Parathyroid adenoma (tissue), 2 donors: ENCODE measurements around the gene SNIP1.
A peak's percentile ranks its signal among the peaks of the same experiment; 100 is the strongest.

ENCODE experiments used
- H2AFZ ChIP-seq: fragments of 300-600 bp; sonication (generic); one replicate; pipeline ENCODE4 v1.7.0; 2017; ENCODE audit warnings: antibody characterized with exemption, mild to moderate bottlenecking
- H3K27ac ChIP-seq: fragments of 300-600 bp; sonication (generic); one replicate; pipeline ENCODE4 v1.7.0; 2017
- H3K27me3 ChIP-seq: fragments of 300-600 bp; sonication (generic); one replicate; pipeline ENCODE4 v1.7.0; 2017; ENCODE audit warnings: low read length; ENCODE audit not compliant: control insufficient read depth, insufficient read depth
- H3K36me3 ChIP-seq: fragments of 300-600 bp; sonication (generic); one replicate; pipeline ENCODE4 v1.7.0; 2017; ENCODE audit warnings: low read length; ENCODE audit not compliant: control insufficient read depth, insufficient read depth
- H3K4me1 ChIP-seq: fragments of 300-600 bp; sonication (generic); one replicate; pipeline ENCODE4 v1.7.0; 2017; ENCODE audit warnings: control low read depth
- H3K4me2 ChIP-seq: fragments of 300-600 bp; sonication (generic); one replicate; pipeline ENCODE4 v1.7.0; 2017; ENCODE audit warnings: low read length
- H3K4me3 ChIP-seq: fragments of 300-600 bp; sonication (generic); one replicate; pipeline ENCODE4 v1.7.0; 2017; ENCODE audit warnings: low read depth, low read length
- H3K79me2 ChIP-seq: fragments of 300-600 bp; sonication (generic); one replicate; pipeline ENCODE4 v1.7.0; 2017; ENCODE audit warnings: control low read depth
- H3K9ac ChIP-seq: fragments of 300-600 bp; sonication (generic); one replicate; pipeline ENCODE4 v1.7.0; 2017; ENCODE audit warnings: mild to moderate bottlenecking
- H3K9me3 ChIP-seq: fragments of 300-600 bp; sonication (generic); one replicate; pipeline ENCODE4 v1.7.0; 2017; ENCODE audit warnings: low read length; ENCODE audit not compliant: control insufficient read depth
- CTCF ChIP-seq: fragments of 300-600 bp; sonication (generic); IDR thresholded peaks from one replicate; pipeline ENCODE4 v1.7.0; 2017; ENCODE audit warnings: antibody characterized with exemption, mild to moderate bottlenecking
- donor health status: primary hyperparathyroidism.

The SNIP1 gene

GRCh38 chr1:37553927-37554808, at the start of gene SNIP1:
Gene SNIP1 (minus strand): TSS chr1:37554293. CDS start chr1:37554229, 64 bp downstream.
- Histone ChIP-seq H3K9me3 (no peaks in the 10 kb centered on the region), H3K4me2 (peak within 1 kb of the TSS; percentile 87), H3K27me3 (no peaks in the 10 kb centered on the region), H3K36me3 (no peaks in the 10 kb centered on the region), H2AFZ (peak within 1 kb of the TSS; percentile 92), H3K27ac (peak within 1 kb of the TSS; percentile 77), H3K4me3 (peak within 1 kb of the TSS; percentile 97), H3K4me1 (peaks cover 8% of the 10 kb centered on the region), H3K9ac (peak within 1 kb of the TSS; percentile 63), H3K79me2 (peaks cover 2% of the 10 kb centered on the region)
- no peak for TF ChIP-seq CTCF

GRCh38 chr1:37602750-37603694, 48.9 kb upstream of the SNIP1 start:
- peak; percentile 44 for TF ChIP-seq CTCF

DNA sequence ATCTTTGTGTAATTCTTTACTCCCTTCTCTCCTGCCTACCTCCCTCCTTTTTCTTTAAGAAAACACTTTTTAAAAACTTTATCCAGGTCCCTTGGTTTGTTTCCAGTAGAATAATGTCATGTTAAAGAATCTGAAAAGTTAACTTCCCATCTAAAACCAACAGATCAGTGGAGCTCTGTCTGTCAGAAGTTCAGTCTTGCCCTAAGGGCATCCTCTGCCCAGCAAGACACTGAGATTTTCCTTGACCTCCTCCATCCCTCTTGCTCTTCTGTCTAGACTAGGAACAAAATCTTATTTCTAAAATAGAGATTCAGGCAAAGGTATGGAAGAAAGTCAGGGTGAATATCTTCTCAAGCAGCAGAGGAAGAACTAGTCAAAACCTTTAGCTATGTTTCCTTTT, 47.3 kb upstream of the SNIP1 start:
- Histone ChIP-seq H3K9ac (no peak overlapping the region), H3K27me3 (no peaks in the 10 kb centered on the region), H3K36me3 (no peaks in the 10 kb centered on the region), H2AFZ (no peak overlapping the region), H3K27ac (no peak overlapping the region), H3K4me3 (no peak overlapping the region), H3K9me3 (no peaks in the 10 kb centered on the region), H3K79me2 (no peaks in the 10 kb centered on the region), H3K4me2 (no peak overlapping the region), H3K4me1 (no peaks in the 10 kb centered on the region)
- TF ChIP-seq CTCF: no peak

More at GRCh38 chr1:37602750-37603694, 48.9 kb upstream of the SNIP1 start:
- Histone ChIP-seq H3K9ac (no peak overlapping the region), H3K79me2 (no peaks in the 10 kb centered on the region), H3K27ac (no peak overlapping the region), H2AFZ (no peak overlapping the region), H3K4me3 (no peak overlapping the region), H3K4me1 (no peaks in the 10 kb centered on the region), H3K27me3 (no peaks in the 10 kb centered on the region), H3K4me2 (no peak overlapping the region), H3K9me3 (no peaks in the 10 kb centered on the region), H3K36me3 (no peaks in the 10 kb centered on the region)

DNA sequence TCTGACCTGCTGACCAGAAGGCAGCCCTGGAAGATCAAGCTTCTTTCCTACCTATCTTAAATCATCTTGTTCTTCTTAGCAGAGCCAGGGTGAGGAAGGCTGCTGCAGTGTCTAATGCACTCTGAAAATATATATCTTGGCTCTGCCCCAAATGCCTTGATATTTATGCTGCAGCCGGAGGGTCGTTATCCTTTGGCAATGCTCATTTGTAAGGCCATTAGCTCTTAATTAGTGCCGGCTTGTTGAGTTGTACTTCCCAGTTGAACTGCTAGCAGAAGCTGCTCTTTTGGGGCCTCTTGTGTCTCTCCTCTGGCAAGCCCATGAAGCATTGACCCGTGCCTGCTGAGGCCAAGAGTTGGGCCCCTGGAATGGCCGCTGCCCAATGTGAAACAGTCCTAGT, 45.8 kb upstream of the SNIP1 start:
- no peaks in the 10 kb centered on the region for H3K9me3 ChIP-seq
- H2AFZ ChIP-seq: no peak overlapping the region
- H3K27ac ChIP-seq: no peak overlapping the region
- H3K4me1 ChIP-seq: no peaks in the 10 kb centered on the region
- H3K79me2 ChIP-seq: peaks cover 3% of the 10 kb centered on the region
- no peak overlapping the region for H3K4me3 ChIP-seq
- H3K36me3 ChIP-seq: no peaks in the 10 kb centered on the region
- H3K27me3 ChIP-seq: no peaks in the 10 kb centered on the region
- H3K9ac ChIP-seq: no peak overlapping the region
- H3K4me2 ChIP-seq: no peak overlapping the region
- no peak for TF ChIP-seq CTCF
